HG03558 (cell line): Measurements from ENCODE around the gene ZIC2.

Experiments
- ATAC-seq: cut with Tn5 transposase; IDR thresholded peaks from one replicate; pipeline ENCODE4 v1.9.1; 2021; ENCODE audit warnings: moderate number of reproducible peaks; ENCODE audit not compliant: unreplicated experiment; ENCODE audit errors: extremely low read depth

ZIC2 gene

GRCh38 chr13:99959127-99959539, 22.5 kb upstream of the ZIC2 start:
- ATAC-seq = no peak

- ATAC-seq = no peak
Measured at GRCh38 chr13:99959540-99960230, 21.9 kb upstream of the ZIC2 start.

DNA sequence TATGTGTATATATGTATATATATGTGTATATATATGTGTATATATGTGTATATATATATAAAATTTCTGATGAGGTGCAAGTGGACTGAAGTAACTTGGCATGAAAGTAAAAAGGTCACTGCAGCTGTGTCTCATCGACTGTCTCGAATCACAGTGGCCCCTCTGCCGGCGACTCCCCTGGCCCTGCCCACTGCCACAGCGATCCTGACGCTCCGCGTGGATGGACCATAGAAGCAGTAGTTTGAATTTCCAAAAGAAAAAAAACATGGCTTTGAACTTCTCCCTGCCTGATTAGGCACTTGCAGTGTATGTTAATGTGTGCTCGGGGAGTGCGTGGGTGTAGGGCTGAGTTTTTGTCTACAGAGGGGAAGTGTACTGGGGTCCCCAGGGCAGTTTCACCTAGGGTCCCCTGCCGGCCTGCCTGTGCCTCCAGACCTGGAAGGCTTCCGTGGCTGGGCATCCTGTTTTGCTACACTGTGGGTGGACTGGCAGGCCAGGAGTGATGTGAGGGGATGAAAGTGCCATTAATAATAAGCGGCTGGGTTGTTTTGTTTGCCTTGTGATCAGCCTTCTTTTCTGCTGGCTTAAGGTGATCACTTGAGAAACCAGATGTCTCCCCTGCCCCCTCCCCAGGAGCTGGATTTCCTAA, 20.8 kb upstream of the ZIC2 start:
- no peak for ATAC-seq

DNA sequence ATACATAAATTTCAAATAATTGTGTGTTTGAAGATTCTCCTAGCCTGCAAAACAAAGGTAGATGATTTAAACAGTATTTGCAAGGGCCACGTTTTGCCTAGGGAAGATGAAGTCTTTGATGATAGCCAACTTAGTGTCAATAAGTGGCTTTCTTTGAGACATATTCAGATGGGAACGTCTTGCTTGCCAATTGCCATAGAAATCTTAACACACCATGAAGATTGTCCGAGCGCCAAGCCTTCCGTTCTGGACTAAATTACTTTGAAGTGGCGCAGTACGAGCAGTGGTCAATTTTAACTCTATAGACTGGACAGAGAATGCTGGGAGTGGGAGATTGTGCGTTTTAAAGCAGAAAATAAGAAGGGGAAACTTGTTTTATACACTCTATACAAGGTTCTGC, 19.9 kb upstream of the ZIC2 start:
- ATAC-seq = no peak

DNA sequence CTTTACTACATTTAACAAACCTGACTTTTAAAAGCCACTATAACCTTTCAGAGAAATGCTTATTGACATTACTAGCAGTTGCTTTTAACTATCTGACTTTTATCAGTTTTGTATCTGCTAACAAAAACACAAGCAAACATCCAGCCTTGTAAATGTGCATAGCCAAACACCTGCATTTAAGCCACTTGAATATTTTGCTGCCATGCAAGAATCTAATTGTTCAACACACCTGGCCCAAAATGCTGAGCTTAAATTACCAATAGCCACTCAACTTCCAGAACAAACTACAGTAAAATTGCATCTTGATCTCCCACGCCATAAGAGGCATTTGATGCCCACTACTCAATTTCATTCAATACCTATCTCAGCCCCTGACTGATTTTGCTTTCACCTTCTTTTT, 19.3 kb upstream of the ZIC2 start:
- ATAC-seq = no peak

- no peak for ATAC-seq
Measured at GRCh38 chr13:99963816-99964339, 17.7 kb upstream of the ZIC2 start.

GRCh38 chr13:99965329-99966000, 16.1 kb upstream of the ZIC2 start:
- ATAC-seq = no peak

GRCh38 chr13:99966064-99966805, 15.3 kb upstream of the ZIC2 start:
- ATAC-seq = no peak

- no peak for ATAC-seq
Measured at GRCh38 chr13:99967498-99967868, 14.1 kb upstream of the ZIC2 start.

- ATAC-seq = no peak
Measured at GRCh38 chr13:99967869-99968520, 13.6 kb upstream of the ZIC2 start.

DNA sequence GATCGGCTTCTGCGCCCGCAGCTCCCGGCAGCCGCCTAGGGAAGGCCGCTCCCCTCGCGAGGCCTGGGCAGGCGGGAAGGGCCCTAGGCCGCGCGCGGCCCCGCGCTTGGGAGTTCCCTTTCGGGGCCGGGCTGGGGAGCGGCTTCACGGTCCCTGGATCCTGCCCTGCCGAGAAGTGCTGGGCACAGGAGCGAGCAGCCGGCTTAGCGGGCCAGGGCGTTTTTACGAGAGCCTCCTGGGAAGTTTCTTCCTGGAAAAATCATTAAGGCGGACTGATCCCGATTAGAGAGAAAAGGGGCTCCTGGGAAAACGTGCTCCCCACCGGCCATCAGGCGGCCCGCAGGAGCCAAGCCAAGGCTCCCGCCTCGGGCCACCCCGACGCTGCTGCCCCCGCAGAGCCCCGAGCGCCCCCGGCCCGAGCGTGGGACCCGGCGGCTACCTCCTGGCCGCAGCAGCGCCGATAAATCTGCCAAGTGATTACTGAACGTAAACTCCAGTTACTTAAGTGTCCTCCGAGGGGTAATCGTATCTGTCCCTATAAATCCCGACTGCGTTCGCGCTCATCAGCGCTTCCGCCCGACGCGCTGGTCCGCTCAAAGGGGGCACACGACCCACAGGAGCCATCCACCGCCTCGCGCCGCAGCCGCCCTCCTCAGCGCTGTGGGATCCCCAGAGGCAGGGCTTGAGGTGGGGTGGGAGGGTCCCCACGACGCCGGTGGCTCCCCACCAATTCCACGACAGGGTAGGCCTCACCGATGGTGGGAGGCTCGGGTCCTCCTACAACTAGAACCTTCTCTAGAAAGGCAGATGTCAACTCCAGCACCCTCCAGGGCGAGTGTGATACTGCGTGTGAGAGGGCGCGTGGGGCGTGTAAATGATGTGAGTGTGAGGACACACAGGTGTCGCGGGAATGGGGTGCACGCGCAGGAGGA, 12.8 kb upstream of the ZIC2 start:
- no peak for ATAC-seq

DNA sequence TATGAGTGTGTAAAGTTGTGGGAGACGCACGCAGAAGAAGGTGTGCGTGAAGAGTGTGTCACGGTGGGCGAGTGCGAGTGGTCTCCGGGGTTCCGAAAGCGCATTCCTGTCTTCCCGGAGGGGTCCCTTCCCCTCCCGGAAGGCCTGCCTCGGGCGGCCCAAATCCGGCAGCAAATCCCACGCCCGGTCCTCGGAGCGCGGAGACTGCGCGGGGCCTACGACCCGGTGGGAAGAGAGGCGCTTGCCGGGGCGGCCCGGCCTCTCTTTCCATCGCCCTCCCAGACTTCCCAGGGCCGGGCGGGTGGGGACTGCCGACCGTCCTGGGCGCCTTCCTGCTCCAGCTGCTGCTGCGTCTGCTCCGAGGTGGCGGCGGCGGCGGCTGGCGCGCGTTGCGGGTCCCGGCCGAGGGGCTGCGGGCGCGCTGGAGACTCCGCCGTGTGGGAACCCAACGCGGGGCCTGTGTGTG, 12.1 kb upstream of the ZIC2 start:
- ATAC-seq = no peak

GRCh38 chr13:99969919-99970650, 11.5 kb upstream of the ZIC2 start:
- ATAC-seq = no peak

- ATAC-seq = no peak
Measured at GRCh38 chr13:99970651-99971575, 10.7 kb upstream of the ZIC2 start.

DNA sequence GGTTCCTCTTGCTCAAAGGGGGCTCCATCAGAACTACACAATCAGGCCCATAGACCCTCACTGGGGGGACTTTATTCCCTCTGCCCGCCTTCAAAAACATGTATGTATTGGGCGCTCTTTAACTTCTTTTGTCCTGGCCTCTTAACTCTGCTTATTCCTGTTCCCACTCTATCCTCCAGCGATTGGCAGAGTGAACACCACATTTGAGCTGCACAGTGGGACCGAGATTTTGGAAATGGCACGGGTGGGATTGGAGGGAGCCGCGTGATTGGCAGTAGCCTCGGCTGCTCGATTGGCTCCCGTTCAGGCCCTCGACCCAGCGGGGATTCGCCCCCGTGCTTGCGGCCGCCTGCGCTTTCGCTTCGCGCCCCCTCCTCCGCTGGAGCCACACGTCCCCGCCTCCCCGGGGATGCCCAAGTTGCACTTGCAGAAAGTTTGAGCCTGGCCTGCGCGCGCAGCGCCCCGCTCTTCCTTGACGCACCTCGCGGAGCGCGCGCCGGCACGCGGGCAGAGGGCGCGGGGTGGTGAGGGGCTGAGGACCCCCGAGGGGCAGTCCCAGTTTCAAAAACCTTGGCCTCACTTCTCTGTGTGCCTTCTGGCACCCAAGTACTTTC, 9.9 kb upstream of the ZIC2 start, which contains the start of gene ZIC5:
ZIC5 (minus strand) TSS at position 192 of the 614 bp plus-strand sequence; CDS start at position 28, 164 bp downstream.
- ATAC-seq = no peak

GRCh38 chr13:99972190-99972731, 9.3 kb upstream of the ZIC2 start:
- ATAC-seq = no peak
